Pons (tissue), 1 donor: ENCODE data around the gene DCPS.

Experiments used
- DNase-seq: peaks from one replicate; pipeline ENCODE4 v3.0.0-alpha.2; 2016; ENCODE audit warnings: low spot score

Gene DCPS

DNA sequence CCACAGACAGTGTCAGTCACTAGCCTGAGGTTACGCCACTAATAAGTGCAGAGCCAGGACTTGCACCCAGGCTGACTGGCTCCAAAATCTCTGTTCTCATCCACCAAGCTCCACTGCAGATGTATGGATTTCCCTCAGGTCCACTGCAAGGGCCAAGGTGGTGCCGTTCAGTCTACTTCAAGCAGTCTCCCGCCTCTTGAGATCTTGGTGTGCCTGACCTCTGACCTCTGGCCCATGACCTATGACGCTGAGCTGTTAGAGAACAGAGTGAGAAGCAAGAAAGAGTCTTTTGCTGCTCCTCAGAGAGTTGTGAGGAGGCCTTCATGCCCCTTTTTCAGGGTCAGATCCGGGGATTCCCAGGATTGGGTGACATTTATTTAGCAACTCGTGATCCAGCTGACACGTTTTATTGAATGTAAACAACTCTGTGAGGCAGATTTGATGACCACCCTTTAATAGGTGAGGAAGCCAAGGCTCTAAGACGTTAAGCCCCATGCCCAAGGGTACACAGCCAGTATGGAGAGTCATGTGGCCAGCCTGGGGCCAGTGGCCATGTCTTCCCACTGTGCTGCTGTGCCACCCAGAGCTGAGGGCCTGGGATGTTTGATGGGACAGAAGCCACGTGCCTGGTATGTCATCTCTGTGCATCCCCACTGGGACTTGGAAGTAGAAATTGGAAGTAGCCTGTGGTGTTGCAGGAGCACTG, 25.2 kb downstream of the DCPS start:
- DNase-seq = no peak

DNA sequence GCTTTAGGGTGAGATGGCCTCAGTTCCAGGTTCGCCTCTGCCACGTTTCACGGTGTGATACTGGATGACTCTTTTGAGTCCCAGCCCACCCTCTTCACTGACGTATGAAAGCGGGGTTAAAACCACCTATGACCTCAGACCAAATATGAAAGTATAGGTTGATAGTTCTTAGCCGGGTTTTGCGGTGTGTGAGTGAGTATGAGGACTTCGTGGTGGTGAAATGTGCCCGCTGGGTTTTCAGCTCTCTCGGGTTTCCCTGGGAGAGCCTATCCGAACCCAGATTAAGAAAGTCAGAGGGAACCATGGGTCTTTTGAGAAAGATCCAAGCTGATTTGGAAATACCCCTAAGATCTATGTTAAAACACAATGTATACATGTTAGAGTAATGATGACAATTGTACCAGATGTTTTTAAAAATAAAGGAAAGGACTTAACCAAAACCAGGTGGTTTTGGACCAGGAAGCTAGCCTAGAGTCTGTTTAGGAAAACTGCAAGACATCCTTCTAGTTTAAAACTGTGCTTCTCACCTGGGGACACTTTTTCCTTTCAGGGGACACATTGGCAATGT, 25.9 kb downstream of the DCPS start:
- DNase-seq = no peak

DNA sequence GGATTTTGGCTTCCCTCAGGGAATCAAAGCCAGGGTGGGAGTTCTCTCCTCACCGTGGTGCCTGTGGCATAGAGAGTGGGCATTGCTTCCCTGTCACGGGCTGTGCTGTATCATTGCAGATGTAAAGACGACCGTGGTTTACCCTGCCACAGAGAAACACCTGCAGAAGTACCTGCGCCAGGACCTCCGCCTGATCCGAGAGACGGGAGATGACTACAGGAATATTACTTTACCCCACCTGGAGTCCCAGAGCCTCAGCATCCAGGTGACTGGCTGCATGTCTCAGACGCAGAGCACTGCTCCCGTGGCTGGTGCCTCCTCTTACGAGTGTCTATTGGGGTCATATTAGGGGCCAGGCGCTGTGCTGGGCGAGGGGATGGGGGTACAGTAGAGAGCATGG, 27.4 kb downstream of the DCPS start:
- no peak for DNase-seq

DNA sequence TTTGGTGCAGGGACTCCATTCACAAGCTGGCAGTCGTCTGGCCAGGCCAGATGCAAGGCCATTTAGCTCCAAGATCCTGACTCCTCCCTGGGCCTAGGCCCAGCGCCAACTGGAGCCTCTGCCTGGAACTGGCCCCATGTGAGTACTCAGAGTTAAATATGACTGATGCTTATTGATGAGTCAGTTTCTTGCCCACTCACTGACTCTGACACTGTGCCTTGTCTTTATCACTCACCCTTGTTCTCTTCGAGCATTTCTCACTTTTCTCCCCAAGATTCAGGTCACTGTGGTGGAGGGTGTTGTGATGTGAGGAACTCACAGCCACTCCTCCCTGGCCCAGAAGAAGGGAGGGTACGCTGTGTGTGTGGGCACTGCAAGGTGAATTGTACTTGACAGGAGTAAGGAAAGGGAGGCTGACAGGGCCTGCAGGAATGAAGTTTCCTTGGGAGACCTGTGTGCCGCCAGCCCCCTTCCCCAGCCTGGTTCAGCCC, 28.4 kb downstream of the DCPS start:
- DNase-seq = peak; percentile 66

DNA sequence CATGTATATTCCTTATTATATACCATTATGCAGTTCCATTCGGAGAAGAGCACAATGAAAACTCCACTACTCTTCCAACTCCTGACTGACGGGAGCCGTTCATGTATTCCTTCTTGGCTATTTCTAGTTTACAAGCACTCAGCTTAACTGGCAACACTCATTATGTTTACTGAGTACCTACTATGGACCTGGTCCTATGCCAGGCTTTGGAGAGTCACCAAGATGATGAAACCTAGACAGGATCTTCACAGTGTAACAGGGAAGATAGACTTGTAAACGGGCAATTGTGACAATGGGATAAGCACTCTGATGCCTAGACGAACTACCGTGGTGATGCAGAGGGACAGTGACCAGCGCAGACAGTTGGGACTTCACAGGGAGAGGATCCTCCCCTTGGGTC, 29.3 kb downstream of the DCPS start:
- no peak for DNase-seq

DNA sequence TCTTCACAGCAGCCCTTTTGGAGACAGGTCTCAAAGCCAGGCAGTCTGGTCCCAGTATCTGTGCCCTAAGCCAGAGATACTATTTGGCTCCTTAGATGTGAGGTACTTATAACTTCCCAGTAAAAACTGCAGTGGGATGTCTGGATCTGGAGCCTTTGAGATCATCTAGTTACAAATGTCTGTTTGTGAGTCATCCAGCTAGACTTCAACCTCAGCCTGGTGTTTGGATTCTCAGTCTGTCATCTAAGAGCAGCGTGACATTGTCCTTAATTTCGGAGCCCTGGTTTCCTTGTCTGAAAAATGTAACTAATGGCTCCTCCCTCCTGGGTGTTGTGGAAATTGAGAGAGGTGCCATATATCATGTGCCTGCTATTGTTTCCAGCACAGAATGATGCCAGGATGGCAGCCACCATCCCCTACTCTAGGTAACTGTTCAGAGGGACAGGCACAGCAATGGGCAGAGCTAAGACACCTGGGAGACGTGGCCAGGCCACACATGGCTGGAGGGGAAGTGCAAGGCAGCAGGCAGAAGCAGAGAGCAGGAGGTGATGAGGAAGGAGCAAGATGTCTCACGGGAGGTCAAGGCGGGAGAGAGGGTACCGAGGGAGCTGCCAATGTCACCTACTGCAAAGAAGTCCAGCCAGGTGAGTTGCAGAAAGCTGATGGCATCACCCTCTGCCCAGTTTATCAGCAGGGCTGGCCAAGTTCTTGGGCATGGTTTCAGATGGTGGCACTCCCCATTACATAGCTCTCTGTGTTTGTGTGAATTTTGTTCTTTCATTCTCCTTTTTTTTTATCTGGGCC, 31.0 kb downstream of the DCPS start:
- DNase-seq = no peak

DNA sequence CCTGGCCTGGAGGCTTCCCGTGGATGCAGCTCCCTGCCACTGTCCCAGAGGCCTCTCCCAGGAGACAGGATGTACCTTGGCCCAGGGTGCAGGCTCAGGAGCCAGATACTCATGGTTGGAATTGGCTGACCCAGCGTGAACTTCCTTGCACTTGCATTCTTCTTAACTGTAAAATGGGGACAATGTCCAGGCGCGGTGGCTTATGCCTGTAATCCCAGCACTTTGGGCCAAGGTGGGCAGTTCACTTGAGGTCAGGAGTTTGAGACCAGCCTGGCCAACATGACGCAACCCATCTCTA, 31.6 kb downstream of the DCPS start:
- no peak for DNase-seq

DNA sequence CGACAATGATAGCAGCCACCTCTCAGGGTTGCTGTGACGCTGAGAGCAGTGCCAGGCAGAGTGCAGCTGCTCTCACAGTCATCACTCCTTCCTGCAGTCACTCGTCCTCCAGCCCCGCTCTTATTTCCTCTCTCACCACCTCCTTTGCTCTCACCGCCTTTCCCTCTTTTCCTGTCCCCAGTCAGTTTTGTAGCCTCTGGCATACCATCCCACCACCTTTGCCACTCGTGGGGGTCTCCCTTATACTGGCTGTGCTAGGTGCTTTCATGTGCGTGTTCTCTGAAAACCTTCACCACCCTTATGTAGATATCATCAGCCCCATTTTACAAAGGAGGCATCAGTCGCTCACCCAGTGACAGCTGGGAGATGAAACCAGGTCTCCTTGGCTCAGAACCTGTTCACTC, 32.3 kb downstream of the DCPS start:
- no peak for DNase-seq

DNA sequence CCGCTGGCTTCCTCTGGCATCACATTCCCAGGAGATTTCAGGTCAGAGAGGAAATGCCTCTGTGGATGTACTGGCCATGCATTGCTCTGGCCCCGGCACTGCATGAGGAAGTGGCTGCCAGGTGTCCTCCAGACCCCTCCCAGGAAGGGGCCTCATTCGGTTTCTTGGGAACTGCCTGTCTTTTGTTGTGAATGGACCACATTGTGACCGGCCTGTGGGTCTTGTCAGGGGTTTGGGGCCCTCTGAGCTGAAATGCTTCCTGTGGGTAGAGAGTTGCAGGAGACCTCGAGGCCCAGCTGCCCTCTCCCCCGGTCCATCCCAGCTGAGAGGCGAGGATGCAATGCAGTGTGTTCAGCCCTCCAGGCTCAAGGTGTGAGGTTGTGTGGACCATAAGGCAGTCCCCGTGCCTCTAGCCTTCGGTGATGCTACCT, 32.8 kb downstream of the DCPS start:
- DNase-seq = no peak

DNA sequence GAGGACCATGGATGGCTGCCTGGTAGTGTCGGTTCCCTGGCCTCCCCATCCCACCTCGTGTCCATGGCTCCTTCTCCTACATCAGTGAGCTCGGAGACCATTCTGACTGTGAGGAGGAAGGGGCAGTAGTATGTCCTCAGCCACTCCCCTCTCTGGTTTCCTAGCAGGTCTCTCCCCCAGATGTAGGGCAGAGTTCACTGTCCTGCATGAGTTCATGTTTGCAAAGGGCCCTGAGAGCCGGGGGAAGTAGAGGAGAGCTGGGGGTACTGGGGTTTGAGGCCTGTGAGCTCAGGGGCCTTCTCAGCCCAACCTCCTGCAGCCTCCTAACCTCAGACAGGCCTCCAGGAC, 33.2 kb downstream of the DCPS start:
- DNase-seq = no peak

DNA sequence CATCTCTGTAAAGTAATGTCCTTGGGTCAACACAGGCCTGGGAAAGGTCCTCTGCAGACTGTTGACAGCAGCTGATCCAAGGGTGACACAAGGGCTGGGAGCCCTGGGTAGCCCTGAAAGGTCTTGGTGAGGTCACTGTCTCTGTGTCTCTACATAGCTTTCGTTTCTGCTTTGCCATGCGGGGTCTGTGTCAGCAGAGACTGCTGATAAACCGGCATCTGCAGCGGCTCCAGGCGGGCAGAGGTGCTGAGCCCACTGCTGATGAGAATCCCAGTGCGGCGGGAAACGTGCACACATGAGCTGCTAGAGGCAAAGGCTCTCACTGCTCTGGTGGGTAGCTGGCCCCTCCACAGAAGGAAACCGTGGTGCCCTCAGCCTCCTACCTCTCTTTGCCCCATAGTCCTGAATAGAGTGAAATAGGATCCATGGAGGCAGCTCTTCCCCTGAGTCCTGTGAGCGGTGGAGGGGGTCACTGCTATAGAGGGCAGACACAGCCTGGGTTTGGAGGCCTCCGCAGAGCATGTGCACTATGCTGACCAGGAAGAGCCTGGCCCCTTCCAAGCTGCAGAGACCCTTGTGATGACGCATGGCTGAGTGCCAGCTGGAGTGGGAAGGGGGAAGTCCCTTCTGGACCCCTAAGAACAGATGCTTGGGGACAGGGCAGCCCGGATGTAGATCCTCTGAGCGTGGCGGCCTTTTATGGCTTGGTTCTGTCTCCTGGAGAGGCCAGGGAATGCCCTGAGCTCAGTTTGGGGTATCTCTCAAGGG, 33.8 kb downstream of the DCPS start:
- no peak for DNase-seq

DNA sequence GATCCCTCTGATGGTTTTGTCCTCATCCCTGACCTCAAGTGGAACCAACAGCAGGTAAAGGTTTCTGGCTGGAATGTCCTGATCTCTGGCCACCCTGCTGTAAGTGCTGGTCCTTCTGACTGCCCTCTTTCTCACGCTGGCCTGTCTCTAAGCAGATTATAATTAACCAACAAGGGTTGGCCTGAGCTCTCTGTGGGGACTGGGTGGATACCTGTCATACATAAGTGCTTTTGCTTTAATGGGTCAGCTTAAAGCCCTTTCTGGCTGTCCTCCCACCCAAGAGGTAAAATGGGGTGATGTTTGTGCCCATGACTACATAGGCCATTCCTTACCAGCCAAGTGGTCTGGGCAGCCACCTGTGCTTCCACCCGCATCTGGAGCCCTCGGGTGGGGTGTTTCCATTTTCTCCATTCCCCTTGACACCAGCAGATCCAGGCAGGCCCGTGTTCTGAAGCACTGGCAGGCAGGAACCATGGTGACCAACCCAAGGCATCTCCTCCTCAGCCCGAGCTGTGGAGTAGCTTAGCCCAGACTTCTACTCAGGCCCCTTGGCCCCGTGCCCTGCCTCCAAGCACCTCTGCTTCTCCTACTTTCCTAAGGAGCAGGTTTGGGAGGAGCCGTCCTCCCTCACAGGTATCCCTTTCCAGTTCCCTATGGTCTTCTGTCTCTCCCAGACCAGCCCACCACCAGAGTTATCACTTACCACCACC, 34.6 kb downstream of the DCPS start:
- no peak for DNase-seq

DNA sequence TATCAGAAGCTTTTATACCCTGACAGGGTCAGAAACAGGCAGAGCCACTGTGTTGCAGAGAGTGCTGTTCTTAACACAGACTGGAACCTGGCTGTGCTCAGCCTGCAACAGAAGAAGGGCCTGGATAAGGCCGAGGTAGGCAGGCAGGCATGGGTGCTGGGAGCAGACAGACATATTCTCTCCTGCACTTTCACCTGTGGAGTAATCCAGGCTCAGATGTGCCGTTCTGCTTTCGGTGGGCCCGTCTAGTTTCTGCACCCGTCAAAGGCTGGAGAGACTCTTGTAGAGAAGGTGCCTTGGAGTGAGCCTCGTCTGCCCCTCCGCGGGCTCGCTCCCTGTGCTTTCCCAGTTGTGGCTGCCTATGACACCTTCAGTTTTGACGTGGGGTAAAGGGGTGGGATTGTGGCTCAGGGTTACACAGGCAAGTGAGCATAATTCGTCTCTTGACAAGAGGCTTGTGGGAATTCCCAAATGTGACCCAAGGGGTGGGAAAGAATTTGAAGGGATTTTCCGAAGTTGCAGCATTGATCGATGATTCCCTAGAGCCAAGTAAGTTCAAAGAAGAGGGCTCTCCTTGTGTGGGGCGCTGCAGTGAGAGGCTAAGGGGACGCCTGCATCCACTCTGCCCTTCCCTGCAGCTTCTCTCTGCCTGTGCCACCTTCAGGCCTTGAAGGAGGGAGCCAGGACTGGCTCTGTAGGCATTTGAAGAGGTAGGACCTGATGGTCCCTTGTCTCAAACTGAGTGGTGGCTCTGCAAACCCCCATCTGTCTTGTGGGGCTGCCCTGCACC, 35.4 kb downstream of the DCPS start:
- no peak for DNase-seq

DNA sequence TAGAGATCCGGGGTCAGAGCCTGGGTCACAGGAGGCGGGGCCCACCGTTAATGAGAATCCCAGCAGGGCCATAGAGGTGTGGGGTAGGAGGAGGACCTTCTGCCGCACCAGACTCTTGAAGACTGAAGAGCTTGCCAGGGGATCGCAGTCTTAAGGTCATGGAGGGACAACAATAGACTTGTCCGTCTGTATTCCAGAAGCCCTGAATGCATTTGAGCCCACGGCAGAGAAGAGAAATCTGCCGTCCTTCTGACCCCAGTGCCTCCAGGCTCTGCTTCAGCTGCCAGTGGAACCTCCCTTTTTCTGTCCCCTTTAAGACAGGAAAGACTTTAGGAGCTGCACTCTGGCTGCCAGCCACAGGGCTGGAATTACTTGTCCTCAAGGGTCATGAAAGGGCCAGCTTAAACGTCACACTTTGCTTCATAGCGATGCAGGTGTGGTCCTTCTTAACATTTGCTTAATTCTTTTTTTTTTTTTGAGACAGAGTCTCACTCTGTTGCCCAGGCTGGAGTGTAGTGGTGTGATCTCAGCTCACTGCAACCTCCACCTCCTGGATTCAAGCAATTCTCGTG, 36.1 kb downstream of the DCPS start:
- DNase-seq = no peak

DNA sequence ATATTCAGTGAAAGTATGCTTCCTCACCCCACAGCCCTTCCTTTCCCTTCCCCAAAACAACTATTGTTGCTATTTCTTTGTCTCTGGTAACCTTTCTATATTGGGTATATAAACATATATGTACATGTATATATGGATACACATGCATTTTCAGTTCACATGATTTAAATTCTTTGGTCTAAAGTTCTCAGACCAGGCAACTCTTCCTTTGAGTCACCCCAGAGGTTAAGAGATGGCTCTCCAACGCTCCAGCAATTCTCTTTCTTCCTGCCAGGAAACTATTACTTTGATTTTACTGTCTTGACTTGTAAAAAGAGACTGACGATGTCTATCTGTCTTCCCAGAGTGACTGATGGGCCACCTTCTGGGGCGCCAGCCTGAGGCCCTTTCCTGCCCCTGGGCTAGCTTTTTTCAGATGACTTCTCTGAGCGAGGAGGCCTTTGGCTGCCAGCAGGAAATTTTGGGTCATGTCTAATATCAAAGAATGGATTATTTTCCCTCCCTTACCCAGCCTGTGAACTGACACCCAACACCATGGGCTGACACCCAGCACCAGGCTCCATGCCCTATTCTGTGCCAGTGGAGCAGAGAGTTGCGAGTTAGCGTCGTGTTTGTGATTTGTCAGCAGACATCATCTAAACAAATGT, 37.2 kb downstream of the DCPS start:
- DNase-seq = no peak

DNA sequence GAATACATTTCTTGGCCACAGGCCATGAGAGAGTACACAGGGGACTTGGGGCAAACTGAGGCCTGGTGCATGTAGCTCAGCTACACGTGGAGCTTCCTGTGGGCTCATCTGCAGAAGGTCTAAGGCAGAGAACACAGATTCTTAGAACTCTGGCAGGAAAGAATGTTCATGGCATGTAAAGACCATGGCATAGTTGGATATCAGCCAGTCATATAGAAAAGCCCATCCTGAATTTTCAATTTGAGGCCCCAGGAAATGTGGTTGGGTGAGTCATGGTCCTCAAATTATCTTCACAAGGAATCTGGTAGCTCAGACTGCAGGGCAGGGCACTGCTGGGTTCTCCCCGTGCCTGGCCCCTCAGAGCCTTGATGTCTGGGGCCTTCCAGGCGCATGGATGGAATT, 37.9 kb downstream of the DCPS start:
- no peak for DNase-seq

DNA sequence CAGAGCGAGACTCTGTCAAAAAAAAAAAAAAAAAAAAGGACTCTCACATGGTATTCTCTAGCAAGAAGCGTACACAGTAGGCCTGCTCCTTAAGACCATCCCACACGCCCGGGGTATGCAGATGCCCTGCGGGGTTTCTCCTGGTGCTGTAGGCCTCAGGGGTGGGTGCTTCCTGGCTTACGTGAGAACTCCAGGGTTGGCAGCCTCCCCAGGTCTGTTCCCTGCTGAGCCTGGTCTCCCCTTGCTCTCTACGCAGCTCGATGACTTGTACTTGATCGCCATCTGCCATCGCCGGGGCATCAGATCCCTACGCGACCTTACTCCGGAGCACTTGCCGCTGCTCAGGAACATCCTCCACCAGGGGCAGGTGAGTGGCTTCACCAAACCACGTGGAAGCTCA, 39.2 kb downstream of the DCPS start:
- DNase-seq = no peak

DNA sequence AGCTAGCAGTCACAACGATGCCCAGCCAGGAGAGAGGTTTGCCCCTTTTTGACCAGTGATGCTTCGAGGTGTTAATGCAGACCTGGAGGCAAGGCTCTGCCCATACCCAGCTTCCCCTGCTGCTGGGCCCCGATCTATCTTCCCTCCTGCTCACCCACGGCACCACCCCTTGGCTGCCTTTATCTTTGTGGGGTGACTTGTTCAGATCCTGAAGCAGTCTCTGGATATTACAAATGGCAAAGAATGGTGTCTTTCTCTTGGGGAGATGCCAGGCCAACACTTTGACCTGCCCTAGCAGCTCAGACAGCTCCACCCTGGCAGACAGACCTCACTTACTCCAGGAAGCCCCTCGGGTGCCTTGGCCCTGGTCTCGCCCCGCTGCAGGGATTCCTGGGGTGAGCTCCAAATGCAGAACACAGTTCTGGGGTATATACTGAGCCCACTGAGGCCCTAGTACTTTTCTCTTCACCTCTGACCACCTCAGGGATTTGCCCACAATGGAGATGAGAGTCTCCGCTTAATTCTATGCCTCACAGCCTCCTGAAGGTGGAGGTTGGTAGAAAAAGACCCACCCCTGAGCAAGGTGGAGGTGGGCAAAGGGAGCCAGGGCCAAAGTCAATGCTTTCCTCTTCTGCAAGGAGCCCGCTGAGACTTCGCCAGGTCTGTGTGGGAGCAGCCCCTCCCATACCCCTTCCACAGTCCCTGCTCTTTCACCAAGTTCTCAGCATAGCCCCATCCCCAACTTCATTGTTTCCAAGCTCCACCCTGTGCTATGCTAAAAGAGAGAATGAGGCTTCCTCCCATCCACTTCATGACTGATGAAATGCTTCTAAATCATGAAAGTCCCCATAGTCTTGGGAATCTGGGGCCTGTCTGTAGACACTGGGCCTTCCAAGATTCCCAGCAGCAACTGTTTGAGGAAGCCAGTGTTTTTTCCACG, 40.6 kb downstream of the DCPS start:
- DNase-seq = no peak

DNA sequence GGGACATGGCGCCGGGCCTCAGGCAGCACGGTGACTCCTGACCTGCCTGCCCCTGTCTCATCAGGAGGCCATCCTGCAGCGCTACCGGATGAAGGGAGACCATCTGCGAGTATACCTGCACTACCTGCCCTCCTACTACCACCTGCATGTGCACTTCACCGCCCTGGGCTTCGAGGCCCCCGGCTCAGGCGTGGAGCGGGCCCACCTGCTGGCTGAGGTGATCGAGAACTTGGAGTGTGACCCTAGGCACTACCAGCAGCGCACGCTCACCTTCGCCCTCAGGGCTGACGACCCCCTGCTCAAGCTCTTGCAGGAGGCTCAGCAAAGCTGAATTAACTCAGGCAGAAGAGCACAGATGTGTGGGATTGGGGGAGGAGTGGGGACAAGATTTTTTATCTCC, 41.4 kb downstream of the DCPS start:
- no peak for DNase-seq
